PC-9 (cell line): ENCODE data around the gene SLC7A8.
"Not testable (repeated sequence)": the region's sequence is repeated elsewhere in the genome, so short reads cannot be mapped to it uniquely, and the experiment has no call there.

ENCODE experiments used
- EZH2 ChIP-seq: fragments of 200-600 bp; sonication (generic); IDR thresholded peaks from 2 replicates; pipeline ENCODE4 v1.8.0; 2017; ENCODE audit warnings: antibody characterized with exemption, low read depth
- TF ChIP-seq, protein P1 (sequence below): fragments of 200-600 bp; sonication (generic); conservative IDR thresholded peaks from 2 replicates; pipeline ENCODE4 v1.6.1; 2017; ENCODE audit warnings: mixed run types, antibody characterized with exemption, mild to moderate bottlenecking, moderate library complexity

GRCh38 chr14:23224958-23225357, 41.5 kb upstream of the SLC7A8 start:
- TF ChIP-seq EZH2: not testable (repeated sequence)
- TF ChIP-seq, protein P1, sequence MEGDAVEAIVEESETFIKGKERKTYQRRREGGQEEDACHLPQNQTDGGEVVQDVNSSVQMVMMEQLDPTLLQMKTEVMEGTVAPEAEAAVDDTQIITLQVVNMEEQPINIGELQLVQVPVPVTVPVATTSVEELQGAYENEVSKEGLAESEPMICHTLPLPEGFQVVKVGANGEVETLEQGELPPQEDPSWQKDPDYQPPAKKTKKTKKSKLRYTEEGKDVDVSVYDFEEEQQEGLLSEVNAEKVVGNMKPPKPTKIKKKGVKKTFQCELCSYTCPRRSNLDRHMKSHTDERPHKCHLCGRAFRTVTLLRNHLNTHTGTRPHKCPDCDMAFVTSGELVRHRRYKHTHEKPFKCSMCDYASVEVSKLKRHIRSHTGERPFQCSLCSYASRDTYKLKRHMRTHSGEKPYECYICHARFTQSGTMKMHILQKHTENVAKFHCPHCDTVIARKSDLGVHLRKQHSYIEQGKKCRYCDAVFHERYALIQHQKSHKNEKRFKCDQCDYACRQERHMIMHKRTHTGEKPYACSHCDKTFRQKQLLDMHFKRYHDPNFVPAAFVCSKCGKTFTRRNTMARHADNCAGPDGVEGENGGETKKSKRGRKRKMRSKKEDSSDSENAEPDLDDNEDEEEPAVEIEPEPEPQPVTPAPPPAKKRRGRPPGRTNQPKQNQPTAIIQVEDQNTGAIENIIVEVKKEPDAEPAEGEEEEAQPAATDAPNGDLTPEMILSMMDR: not testable (repeated sequence)
